HepG2 (cell line): ENCODE data around the gene ZNF394.

Experiments
- FOSL2 ChIP-seq: sonication (generic); formaldehyde crosslinking; IDR thresholded peaks from 2 replicates; pipeline ENCODE4 v1.4.0; 2020; ENCODE audit warnings: missing genetic modification reagents
- FOXO1 ChIP-seq: sonication (generic); formaldehyde crosslinking; IDR thresholded peaks from 2 replicates; pipeline ENCODE4 v1.4.0; 2020; ENCODE audit warnings: missing genetic modification reagents
- PATZ1 ChIP-seq: sonication (generic); formaldehyde crosslinking; IDR thresholded peaks from 2 replicates; pipeline ENCODE4 v1.4.0; 2020; ENCODE audit warnings: missing genetic modification reagents
- POLR2AphosphoS5 ChIP-seq: IDR thresholded peaks from 2 replicates; pipeline ENCODE4 v1.6.1; 2012; ENCODE audit warnings: low read depth, low read length
- SETDB1 ChIP-seq: sonication (generic); formaldehyde crosslinking; IDR thresholded peaks from 2 replicates; pipeline ENCODE4 v1.5.1; 2020; ENCODE audit warnings: missing genetic modification reagents, mild to moderate bottlenecking, borderline replicate concordance
- SRSF1 ChIP-seq: fragments of 200-400 bp; formaldehyde crosslinking; optimal IDR thresholded peaks from 2 replicates; pipeline ENCODE3; 2017; ENCODE audit warnings: mild to moderate bottlenecking, low read depth, low read length, moderate library complexity
- STAT5B ChIP-seq: sonication (generic); formaldehyde crosslinking; IDR thresholded peaks from 2 replicates; pipeline ENCODE4 v1.4.0; 2020; ENCODE audit warnings: missing genetic modification reagents
- U2AF1 ChIP-seq: fragments of 200-400 bp; formaldehyde crosslinking; optimal IDR thresholded peaks from 2 replicates; pipeline ENCODE3; 2017; ENCODE audit warnings: mild to moderate bottlenecking, low read depth, low read length
- ZBTB2 ChIP-seq: sonication (generic); formaldehyde crosslinking; IDR thresholded peaks from 2 replicates; pipeline ENCODE4 v1.8.0; 2022; ENCODE audit warnings: low read depth, missing genetic modification reagents
- ZMYM2 ChIP-seq: sonication (generic); formaldehyde crosslinking; IDR thresholded peaks from 2 replicates; pipeline ENCODE4 v1.8.0; 2022; ENCODE audit warnings: mild to moderate bottlenecking, missing genetic modification reagents
- ZNF263 ChIP-seq: sonication (generic); formaldehyde crosslinking; IDR thresholded peaks from 2 replicates; pipeline ENCODE4 v1.4.0; 2020; ENCODE audit warnings: missing genetic modification reagents
- ZNF3 ChIP-seq: IDR thresholded peaks from 2 replicates; pipeline ENCODE4 v1.7.0; 2017; ENCODE audit warnings: inconsistent platforms
- ZNF639 ChIP-seq: conservative IDR thresholded peaks from 2 replicates; pipeline ENCODE4 v1.6.1; 2018; ENCODE audit warnings: missing genetic modification reagents
- ZNF841 ChIP-seq: sonication (generic); formaldehyde crosslinking; IDR thresholded peaks from 2 replicates; pipeline ENCODE4 v1.8.1; 2023; ENCODE audit warnings: missing genetic modification reagents, borderline replicate concordance

- TF ChIP-seq ZNF639, result no peak
- TF ChIP-seq FOXO1 (CRISPR knock-in tag), result no peak
- TF ChIP-seq ZNF841, result no peak
- TF ChIP-seq ZNF3 (CRISPR knock-in tag), result no peak
- no peak for TF ChIP-seq ZBTB2
- no peak for TF ChIP-seq PATZ1
- TF ChIP-seq POLR2AphosphoS5, result no peak; the same call in 1 of the 2 replicates
- no peak for TF ChIP-seq STAT5B (CRISPR knock-in tag)
- no peak for TF ChIP-seq FOSL2 (CRISPR knock-in tag)
- no peak for TF ChIP-seq ZNF263 (CRISPR knock-in tag)
- TF ChIP-seq SETDB1 (CRISPR knock-in tag), result no peak
- TF ChIP-seq ZMYM2, result no peak
- no peak for TF ChIP-seq U2AF1
- TF ChIP-seq SRSF1, result no peak
These were observed 42.2 kb downstream of the ZNF394 start for GRCh38 chr7:99457650-99458493.
